HG03469 (cell line): Measurements from ENCODE around the gene SNTG2.

Source experiments
- ATAC-seq: cut with Tn5 transposase; IDR thresholded peaks from one replicate; pipeline ENCODE4 v1.9.1; 2021; ENCODE audit warnings: mild to moderate bottlenecking, moderate library complexity, moderate number of reproducible peaks; ENCODE audit not compliant: unreplicated experiment

SNTG2 gene

DNA sequence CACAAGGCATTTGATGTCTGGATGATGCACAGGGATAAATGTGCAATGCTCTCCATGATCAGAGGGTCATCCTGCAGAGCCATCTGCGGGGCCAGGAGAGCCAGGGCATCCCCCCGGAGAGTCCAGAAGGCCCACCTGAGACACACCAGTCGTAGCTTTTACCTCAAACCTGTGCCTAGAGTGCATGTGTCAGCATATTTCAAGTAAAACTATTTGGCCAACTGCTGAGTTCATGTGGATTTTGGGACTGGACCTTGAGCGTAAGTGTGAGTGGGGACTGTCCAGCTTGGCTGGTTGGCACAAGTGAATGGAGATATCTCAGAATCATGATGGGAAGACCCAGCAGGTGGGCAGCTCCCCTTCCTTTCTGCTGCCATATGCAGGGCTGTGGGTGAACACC, 314.8 kb downstream of the SNTG2 start:
- ATAC-seq: no peak

DNA sequence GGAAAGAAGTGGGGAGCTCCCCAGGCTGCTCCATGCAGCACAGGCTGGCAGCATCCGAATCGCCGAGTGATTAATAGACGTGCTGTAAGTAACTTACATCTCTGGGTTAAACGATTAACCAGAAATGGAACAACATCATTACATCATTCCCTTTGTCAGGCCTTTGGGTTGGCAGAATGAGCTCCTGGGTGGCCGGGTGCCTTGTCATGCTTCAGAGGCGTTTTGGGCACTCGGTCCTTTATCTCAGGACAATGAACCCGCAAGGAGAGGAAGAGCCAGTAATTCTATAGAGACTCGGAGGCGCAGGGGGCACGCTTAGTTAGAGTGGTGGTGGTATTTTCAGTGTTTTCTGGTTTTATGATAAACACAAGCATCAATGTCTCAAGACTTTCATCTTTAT, 315.7 kb downstream of the SNTG2 start:
- ATAC-seq: no peak

DNA sequence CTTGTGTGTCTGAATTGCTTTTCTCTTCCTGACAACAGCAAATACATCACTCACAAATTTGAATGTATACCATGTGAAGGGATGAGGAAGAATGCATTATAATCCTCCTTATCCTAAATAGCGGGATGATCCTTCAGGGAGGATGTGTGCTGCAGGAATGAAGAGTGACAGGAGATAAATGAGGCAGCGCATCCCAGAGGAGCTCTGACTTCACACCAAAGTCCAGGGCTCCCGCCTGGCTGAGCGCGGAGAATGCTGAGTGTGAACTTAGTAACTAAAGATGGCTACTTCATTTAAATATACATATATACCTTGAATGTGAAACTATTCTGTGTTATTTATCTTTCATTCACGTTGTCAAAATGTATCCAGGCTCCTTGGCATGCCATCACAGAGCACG, 317.4 kb downstream of the SNTG2 start:
- ATAC-seq: no peak

DNA sequence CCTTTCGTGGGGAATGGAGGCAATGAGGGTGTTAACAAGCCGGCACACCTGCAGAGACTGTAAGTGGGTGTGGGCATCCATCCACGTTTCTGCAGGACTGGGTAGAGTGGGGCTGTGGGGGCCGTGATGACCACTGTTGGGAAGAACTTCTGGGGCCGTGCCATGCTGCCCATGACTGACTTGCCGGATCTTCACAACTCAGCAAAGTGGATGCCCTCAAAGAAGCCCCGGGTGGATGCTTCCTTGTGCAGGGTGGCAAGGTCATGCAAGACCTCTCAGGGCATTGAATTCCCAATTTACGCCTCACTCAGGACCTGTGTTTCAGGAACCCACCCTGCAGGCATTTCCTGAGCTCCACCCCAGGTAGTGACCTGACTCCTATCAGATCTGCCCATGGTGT, 319.2 kb downstream of the SNTG2 start:
- ATAC-seq: no peak

DNA sequence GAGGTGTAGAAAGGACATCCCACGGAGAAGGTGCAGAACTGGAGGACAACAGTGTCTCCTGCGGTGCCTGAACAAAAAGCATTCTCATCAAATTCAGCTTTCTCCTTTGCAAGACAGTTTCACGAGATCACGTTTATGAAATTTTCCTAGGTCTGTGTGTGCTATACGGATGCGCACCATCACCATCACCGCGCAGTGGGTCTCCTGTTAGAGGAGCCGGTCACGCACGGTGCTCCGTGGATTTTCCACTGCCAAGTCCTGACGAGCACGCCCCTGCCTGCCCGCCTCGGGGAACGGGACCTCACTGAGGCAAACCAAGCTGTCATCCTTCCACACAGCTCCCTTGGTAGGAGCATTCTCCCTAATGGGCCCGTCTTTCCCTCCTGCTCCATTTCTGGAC, 322.2 kb downstream of the SNTG2 start:
- ATAC-seq: no peak

DNA sequence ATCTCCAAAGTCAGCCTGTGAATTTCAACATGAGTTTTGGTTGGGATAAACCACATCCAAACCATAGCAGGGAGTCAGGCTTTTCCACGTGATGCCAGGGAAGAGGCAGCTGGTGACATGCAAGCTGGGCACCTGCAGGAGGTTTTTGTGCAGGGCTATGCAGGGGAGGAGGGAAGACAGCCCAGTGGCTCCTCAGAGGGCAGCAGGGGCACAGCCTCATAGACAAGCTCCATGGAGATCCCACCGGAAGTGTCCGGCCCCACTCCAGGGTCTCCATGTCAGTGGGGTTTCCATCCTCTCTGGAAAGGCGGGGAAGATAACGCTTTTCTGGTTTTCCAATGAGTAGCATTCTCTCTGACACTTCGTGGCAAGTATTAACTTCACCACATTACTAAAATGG, 327.0 kb downstream of the SNTG2 start:
- no peak for ATAC-seq

DNA sequence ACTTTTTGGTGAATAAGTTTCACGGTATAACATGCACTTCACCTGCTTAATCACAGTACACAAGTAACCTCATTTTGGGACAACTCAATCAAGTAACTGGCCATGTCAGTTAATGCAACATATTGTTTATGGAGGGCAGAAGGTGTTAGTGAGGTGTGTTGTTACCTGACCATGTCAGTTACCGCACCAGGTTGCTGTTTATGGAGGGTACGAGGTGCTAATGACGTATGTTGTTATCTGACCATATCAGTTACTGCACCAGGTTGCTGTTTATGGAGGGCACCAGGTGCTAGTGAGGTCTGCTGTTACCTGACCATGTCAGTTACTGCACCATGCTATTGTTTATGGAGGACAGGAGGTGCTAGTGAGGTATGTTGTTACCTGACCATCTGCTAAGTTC, 327.5 kb downstream of the SNTG2 start:
- ATAC-seq: no peak

DNA sequence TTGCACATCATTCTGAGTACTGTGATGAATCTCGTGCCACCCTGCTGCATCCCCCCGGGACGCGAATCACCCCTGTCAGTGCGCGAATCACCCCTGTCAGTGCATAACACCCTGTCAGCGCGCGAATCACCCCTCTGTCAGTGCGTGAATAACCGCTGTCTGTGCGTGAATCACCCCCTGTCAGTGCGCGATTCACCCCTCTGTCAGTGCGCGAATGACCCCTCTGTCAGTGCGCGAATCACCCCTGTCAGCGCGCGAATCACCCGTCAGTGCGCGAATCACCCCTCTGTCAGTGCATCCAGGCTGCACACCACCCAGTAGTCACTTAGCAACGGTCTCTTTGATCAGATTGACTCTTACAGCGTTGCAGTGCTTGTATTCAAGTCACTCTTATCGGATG, 328.2 kb downstream of the SNTG2 start:
- no peak for ATAC-seq

DNA sequence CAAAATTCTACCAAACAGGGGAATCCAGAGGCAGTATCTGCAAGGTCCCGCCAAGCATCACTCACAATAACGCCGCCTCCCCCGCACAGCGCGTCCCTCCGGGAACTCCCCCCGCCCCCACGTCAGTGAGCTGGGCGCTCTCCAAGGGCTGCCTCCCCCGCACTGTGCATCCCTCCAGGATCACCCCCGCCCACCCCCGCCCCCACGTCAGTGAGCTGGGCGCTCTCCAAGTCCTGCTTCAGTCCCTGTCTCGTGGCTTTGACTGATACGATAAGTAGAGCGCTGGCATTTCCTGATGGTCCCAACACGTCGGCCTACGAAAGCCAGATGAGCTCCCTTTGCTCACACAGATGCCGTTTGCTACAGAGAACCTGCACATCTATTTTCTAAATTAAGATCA, 331.9 kb downstream of the SNTG2 start:
- ATAC-seq: no peak

DNA sequence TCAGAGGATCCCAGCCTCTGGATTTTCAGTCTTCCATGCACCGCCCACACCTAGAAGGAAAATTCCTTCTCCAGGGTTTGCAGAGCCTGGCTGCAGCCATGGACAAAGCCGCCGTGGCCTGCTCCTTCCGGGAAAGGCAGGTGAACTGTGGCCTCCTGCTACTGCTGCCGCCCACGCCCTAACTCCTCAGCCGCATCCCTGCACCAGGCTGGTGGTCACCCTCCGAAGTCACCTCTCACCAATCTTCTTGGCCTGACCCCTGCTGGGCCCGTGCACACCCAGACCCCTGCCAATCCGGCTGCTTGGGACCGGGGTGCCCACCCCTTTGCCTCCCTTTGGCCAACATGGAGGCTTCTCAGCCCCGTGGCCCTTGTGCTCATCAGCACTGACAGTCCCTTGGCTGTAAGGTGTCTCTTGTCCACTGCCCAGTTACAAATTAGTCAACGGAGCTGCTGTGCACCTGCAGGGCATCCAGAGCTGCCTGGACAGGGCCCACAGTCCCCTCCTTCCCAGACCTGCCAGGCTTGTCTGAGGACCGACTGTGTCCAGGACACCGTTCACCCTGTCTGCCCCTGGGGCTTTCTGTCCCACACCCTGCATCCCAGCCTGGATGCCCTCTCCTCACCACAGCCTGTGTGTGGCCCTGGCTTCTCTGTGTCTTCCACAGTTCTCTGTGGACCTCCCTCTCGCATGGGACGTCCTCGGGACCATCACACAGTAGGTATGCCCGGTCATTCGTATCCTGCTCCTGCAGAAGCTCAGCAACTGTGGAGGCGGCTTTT, 332.6 kb downstream of the SNTG2 start:
- no peak for ATAC-seq

DNA sequence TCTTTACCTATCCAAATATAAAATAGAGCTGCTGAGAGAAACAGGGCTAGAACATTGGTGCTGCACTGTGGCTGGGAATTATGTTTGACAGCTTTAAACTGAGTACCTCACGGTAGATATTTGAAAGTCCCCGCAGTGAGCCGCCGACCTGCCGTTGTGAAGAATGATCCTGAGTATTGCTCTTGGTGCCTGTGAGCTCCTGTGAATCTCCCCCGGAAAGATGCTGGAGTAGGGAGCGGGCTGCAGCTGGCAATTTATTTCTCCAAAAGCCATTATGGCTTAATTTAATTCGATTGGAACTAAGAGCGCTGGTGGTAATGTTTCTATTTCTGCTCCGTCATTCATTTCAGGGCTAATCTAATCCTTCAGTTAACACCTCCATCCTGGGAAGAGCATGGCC, 333.2 kb downstream of the SNTG2 start:
- no peak for ATAC-seq

DNA sequence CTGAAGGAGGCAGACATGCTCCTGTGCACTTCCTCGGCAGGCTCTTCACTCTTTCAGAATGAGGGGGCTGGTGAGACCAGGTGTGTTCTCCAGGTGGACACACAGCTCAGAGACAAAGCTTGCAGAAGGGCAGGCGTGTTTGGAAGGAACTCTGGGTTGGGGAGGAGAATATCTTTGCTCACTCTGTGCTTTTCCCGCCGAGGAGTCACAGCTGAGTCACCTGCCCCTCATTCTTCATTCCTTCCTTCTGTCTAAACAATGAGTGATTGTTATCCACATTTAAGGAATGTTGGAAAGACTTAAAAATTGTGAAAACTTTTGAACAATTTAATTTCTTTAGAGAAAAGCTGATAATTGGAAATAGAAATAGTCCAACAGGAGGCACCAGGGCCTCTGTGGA, 336.3 kb downstream of the SNTG2 start:
- no peak for ATAC-seq

DNA sequence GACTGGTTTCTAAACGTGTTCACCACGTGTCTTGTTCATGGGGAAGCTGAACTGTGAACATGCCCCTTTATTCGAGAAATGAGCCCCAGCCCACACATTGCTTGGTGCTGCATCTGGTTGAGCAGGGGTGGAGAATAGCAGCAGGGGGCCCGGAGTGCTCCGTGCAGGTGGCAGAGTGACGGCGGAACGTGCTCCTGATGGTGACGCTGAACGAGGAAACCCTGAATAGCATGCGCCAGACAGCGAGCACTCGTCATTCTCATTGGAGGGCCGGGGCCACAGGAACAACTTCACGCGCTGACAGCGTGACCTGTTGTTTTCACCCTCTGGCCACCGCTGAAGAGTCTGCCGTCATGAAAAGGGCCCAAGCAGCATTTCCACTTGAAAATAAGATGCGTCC, 336.8 kb downstream of the SNTG2 start:
- no peak for ATAC-seq

DNA sequence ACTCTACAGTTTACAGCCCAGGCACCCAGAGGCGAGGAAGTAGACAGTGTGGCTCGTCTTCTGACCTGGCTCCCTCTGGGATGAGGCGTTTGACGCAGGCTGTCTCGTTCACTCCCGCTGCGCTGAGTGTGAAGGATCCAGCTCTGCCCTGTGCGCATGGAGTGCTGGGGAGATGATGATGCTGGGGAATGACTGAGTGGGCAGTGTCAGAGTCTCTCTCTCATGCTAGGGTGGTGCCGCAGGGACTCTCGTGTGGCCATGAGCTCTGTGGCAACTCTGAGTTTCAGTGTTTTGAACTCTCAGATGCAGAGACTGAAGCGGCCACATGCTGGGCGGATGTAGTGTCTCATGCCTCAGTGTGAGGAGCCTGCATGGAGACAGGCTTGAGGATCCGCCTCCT, 344.3 kb downstream of the SNTG2 start:
- no peak for ATAC-seq

DNA sequence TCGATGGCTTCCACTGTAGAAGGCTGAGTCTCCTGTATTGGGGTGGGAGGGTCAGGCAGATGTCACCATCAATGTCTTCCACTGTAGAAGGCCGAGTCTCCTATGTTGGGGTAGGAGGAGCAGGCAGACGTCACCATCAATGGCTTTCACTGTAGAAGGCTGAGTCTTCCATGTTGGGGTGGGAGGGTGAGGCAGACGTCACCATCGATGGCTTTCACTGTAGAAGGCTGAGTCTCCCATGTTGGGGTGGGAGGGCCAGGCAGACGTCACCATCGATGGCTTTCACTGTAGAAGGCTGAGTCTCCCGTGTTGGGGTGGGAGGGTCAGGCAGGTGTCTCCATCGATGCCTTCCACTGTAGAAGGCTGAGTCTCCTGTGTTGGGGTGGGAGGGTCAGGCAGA, 345.1 kb downstream of the SNTG2 start:
- ATAC-seq: no peak

DNA sequence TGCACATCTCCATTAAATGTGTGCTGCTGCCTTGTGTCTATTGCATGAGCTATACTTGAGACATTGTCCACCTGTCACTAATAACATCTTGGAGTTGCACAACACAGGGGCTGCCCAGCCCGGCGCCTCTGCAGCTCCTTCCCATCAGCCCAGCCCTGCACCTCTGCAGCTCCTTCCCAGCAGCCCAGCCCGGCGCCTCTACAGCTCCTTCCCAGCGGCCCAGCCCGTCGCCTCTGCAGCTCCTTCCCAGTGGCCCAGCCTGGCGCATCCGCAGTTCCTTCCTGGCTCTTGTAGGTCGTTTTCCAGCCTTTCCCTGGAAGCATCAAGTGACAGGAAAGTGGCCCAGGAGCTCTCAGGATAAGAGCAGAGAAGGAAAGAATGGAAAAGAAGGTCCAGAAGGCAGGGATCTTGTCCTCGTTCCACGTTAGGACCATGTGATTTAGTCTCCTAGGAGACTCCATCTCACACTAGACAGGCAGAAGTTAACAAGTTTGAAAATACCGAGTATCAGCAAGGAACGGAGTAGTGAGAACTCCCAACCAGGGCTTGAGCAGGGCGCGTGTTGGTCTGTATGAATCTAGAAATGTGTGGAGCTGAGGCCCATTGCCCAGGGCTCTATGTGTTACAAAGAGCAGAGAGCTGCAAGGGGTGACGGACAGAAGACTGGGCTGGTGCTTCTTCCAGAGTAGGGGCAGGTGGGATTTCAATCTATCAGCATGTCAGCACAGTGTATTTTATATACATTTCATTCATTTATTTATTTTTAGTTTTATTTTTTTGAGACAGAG, 346.9 kb downstream of the SNTG2 start:
- no peak for ATAC-seq

DNA sequence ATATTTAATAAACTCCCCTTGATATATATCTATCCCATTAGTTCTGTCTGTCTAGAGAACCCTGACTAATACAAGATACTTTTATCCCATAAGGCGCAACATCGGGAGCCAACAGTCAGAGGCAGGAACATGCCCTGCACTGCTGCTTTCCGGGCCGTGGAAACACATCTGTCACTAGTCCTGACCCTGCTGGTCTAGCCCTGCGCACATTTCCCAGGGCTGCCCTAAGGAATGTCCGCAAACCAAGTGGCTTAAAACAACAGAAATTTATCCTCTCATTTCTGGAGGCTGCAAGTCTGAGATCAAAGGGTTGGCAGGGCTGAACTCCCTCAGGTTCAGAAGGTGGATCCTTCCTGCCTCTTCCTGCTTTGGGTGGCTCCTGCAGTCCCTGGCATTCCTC, 348.4 kb downstream of the SNTG2 start:
- no peak for ATAC-seq

DNA sequence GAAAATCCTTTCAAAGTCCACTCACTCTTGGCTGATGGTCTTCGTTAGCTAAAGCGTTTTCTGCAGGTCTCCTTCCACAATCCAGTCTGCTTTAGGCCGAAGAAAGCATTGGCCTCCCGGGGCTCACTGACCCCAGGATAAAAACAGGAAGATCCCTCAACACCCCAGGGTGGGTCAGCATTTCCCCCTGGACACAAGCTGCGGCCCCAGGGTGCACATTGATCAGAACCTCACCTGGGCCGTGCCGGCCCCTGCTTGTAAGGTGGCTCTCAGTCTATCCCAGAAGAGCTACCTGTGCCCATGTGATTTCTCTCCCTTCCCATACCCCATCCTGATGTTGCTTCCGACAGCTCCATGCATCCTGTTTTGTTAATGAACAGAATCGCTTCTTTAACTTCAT, 349.6 kb downstream of the SNTG2 start:
- ATAC-seq: no peak

DNA sequence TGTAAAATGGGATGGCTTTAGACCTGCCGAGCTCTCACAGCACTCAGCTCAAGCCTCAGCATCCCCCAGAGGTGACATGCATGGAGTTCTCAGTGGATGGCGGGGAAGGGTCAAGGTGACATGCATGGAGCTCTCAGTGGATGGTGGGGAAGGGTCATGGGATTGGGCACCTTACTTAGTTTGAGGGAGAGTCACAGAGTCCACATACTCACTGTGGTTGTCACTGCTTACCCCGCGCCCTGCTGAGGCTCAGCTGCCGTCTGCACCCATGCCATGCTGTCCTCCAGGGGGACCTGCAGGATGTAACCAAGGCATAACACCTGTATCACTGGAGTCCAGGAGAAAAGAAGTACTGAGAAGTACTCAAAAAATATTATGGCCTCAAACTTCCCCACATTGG, 350.4 kb downstream of the SNTG2 start:
- no peak for ATAC-seq

DNA sequence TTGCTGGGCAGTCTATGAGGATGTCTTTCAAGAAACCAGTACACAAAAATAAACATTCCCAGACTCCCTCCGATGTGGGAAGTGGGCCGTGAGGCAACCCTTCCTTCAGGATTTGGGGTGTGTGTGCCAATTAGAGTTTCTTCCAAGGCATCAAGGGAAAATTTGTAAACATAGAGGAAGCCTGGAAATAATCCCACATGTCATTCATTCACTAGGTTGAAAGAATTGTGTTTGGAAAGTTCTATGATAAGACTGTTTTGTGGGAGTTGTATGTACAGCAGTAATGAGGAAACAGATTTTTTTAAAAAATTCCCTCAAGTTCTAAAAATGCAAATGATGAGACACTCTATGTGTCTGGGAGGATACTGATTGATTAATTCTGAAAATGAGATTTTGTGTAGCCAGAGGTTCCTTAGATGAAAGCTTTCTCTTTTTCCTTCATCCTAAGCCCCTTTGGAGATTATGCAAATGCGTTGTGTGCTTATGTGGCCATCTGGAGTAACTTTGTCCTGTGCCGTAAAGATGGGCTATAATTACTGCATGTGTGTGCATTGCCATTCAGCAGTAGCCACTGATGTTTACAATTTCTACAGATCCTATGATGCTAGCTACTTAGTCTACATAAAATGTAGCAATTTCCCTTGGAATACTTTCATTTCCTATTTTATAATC, 354.8 kb downstream of the SNTG2 start:
- no peak for ATAC-seq

DNA sequence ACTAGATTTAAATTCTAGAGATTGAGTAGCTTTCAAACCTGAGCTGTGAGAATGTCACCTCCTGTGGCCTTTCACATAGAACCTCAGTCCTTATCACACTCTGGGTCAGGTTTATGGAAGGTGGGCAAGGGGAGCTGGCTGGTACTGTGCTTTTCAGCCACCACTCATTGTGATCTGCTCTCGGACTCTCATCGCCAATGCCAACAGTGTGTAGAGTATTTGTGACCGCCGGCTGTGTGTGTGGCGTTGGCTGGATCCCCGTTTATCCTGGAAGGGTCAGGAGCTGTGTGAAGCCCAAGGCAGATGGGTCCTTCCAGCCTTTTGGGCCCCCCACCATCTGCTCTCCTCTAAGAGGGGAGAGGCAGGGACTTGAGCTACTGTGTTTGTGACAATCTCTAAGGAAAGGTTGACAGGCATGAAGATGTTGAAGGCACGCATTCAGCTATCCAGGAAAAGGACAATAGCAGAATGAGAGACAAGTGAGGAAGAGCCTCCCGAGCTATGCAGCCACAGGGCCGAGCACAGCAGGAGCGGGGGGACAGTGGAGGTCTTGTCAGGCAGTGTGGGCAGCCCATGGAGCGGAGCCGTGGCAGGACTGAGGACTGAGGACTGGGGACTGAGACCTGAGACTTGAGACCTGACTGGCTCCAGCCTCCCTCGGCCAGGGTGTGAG, 355.5 kb downstream of the SNTG2 start:
- no peak for ATAC-seq
